Cardiac fibroblast (primary cell): ENCODE data around the gene THUMPD3.

ENCODE experiments used
- DNase-seq, 2 donors: peaks; one replicate each; pipeline versions ENCODE4 v3.0.0 to v3.0.0-alpha.2; 2010; ENCODE audit warnings: low read depth in 2 of 2
- H3K4me3 ChIP-seq, 2 donors: replicated peaks in 1 of 2; 1 replicate in 1 of 2; 2 replicates in 1 of 2; pipeline ENCODE4 v1.5.1; 2011; ENCODE audit warnings: low read depth in 2 of 2, low read length in 2 of 2, mild to moderate bottlenecking in 2 of 2, moderate library complexity in 1 of 2
- CTCF ChIP-seq: IDR thresholded peaks from one replicate; pipeline ENCODE4 v1.5.1; 2011; ENCODE audit warnings: low read depth, mild to moderate bottlenecking, low read length, inconsistent platforms

THUMPD3 gene

GRCh38 chr3:9412293-9412692, 49.4 kb downstream of the THUMPD3 start:
- DNase-seq = no peak
- H3K4me3 ChIP-seq = no peak overlapping the region
- no peak for TF ChIP-seq CTCF

- no peak for TF ChIP-seq CTCF
- no peak for DNase-seq
- no peak overlapping the region for H3K4me3 ChIP-seq
Observed at GRCh38 chr3:9414826-9415225, 52.0 kb downstream of the THUMPD3 start.

GRCh38 chr3:9415485-9416138, 52.8 kb downstream of the THUMPD3 start:
- H3K4me3 ChIP-seq = no peak overlapping the region
- DNase-seq = no peak
- TF ChIP-seq CTCF = no peak

- DNase-seq = no peak
- no peak for TF ChIP-seq CTCF
- no peak overlapping the region for H3K4me3 ChIP-seq
Observed at GRCh38 chr3:9416139-9416780, 53.4 kb downstream of the THUMPD3 start.

DNA sequence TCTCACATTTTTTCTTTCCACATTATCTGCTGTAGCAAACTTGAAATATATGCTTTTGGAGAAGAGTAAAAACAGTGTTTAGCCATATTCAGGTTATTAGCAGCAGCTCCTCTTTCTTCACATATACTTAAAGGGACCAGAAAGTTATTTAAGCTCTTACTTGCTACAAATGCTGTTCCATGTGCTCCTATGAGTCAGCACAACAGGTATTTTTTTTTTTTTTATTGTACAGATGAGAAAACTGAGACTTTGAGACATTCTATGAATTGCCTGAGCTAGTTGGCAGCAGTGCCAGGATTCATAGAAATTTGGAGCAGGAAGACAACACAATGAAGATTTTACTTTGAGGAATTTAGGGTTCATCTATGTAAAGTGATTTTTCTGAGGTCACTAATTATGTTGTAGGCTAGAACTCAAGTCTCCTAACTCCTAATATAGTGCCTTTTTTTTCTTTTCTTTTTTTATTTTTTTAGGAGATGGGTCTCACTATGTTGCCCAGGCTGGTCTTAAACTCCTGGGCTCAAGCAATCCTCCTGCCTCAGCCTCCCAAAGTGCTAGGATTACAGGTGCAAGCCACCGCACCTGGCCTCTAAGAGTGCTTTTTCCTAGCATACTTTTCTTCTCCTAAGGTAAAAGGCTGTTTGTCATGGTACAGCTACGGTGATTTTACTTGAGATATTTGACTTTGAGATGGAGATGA, 58.1 kb downstream of the THUMPD3 start:
- DNase-seq = peak; percentile 37 to 63
- TF ChIP-seq CTCF = no peak
- H3K4me3 ChIP-seq = no peak overlapping the region

- peak; percentile 60 for TF ChIP-seq CTCF
- peak; percentile 98 to 99 for DNase-seq
- peak overlapping the region in 1 of 2 donors; percentile 11 for H3K4me3 ChIP-seq
Observed at GRCh38 chr3:9422712-9423424, 60.0 kb downstream of the THUMPD3 start.
